Inferior parietal cortex (tissue), 1 donor: ENCODE measurements around the gene NUP210L.
"Not testable (repeated sequence)": the region's sequence is repeated elsewhere in the genome, so short reads cannot be mapped to it uniquely, and the experiment has no call there.

Source experiments
- DNase-seq: peaks from one replicate; pipeline ENCODE4 v3.0.0-alpha.2; 2016; ENCODE audit errors: extremely low spot score

Gene NUP210L

GRCh38 chr1:154097873-154098272 lies 57.0 kb downstream of the NUP210L start:
- DNase-seq: no peak

GRCh38 chr1:154095456-154096060 lies 59.3 kb downstream of the NUP210L start:
- DNase-seq: no peak

GRCh38 chr1:154094411-154094810 lies 60.5 kb downstream of the NUP210L start:
- no peak for DNase-seq

GRCh38 chr1:154093699-154094098 lies 61.2 kb downstream of the NUP210L start:
- no peak for DNase-seq

- no peak for DNase-seq
These were observed 63.2 kb downstream of the NUP210L start for GRCh38 chr1:154091706-154092105.

GRCh38 chr1:154087574-154087973 lies 67.3 kb downstream of the NUP210L start:
- no peak for DNase-seq

- DNase-seq: not testable (repeated sequence)
These were observed 71.8 kb downstream of the NUP210L start for GRCh38 chr1:154083057-154083456.

GRCh38 chr1:154081386-154082126 lies 73.3 kb downstream of the NUP210L start:
- DNase-seq: no peak

GRCh38 chr1:154076413-154076812 lies 78.5 kb downstream of the NUP210L start:
- no peak for DNase-seq

- DNase-seq: no peak
These were observed 79.1 kb downstream of the NUP210L start for GRCh38 chr1:154075746-154076145.

- DNase-seq: no peak
These were observed 92.6 kb downstream of the NUP210L start for GRCh38 chr1:154062309-154062708.

- DNase-seq: not testable (repeated sequence)
These were observed 107.4 kb downstream of the NUP210L start for GRCh38 chr1:154047436-154047835.

GRCh38 chr1:154033697-154034096 lies 121.2 kb downstream of the NUP210L start:
- not testable (repeated sequence) for DNase-seq

- no peak for DNase-seq
These were observed 134.9 kb downstream of the NUP210L start for GRCh38 chr1:154019940-154020339.

GRCh38 chr1:154019269-154019668 lies 135.6 kb downstream of the NUP210L start:
- no peak for DNase-seq

GRCh38 chr1:154014154-154014907 lies 140.5 kb downstream of the NUP210L start:
- DNase-seq: no peak

GRCh38 chr1:154012543-154012942 lies 142.3 kb downstream of the NUP210L start:
- not testable (repeated sequence) for DNase-seq

- DNase-seq: no peak
These were observed 142.7 kb downstream of the NUP210L start for GRCh38 chr1:154012129-154012528.

GRCh38 chr1:154006136-154006535 lies 148.7 kb downstream of the NUP210L start:
- no peak for DNase-seq

GRCh38 chr1:154000420-154000819 lies 154.5 kb downstream of the NUP210L start:
- DNase-seq: no peak

- DNase-seq: not testable (repeated sequence)
These were observed 158.0 kb downstream of the NUP210L start for GRCh38 chr1:153996882-153997281.

GRCh38 chr1:153995640-153996039 lies 159.2 kb downstream of the NUP210L start:
- DNase-seq: no peak

- no peak for DNase-seq
These were observed 159.7 kb downstream of the NUP210L start for GRCh38 chr1:153995202-153995601.
